ENCODE measurements around the gene CGB1. TPM values are rescaled to one million over a fixed set of nuclear protein-coding genes. Genes with fewer than 3 reads are reported as not detected.

Gene CGB1
- polyA plus RNA-seq, 1 of the 3 experiments (the other 2 are of a cell fraction) = not detected

- Histone ChIP-seq H3K9me2 (no peaks in the 10 kb centered on the region), H3K27ac (ENCODE audit: low read depth in 2 of 2, low read length in 1 of 2) (peak overlapping the region; percentile 80 to 86; a peak in 3 of 4 replicates), H3K79me2 (ENCODE audit: insufficient read depth) (peaks cover 89% of the 10 kb centered on the region), H3K4me1 (ENCODE audit: control insufficient read depth in 1 of 2, insufficient read depth in 2 of 2, low read depth in 1 of 2, low read length in 1 of 2) (peaks cover 0 to 17% of the 10 kb centered on the region in 2 experiments; a peak in 1 of 4 replicates), H3F3A (replicated peaks; ENCODE audit: insufficient read depth) (peaks cover 8% of the 10 kb centered on the region), H3K4me2 (peak overlapping the region; percentile 92), H3K9me3 (no peaks in the 10 kb centered on the region), H2AFZ (ENCODE audit: low read depth) (no peak overlapping the region), H3K4me3 (ENCODE audit: low read depth in 2 of 2, low read length in 1 of 2) (peak overlapping the region; percentile 74 to 99), H3K36me3 (replicated peaks in 1 of 2; ENCODE audit: control insufficient read depth in 1 of 2, insufficient read depth in 2 of 2, low read length in 1 of 2) (peaks cover 0 to 4% of the 10 kb centered on the region in 2 experiments), H3K27me3 (ENCODE audit: insufficient read depth) (no peaks in the 10 kb centered on the region), H4K20me1 (ENCODE audit: insufficient read depth) (no peaks in the 10 kb centered on the region), H3K9ac (peak overlapping the region; percentile 88)
- WGBS (ENCODE audit: low lambda C conversion rate) = under 1% methylated on average over 12 of the region's 13 CpGs
- no peak for DNase-seq
- TF ChIP-seq, protein P1, sequence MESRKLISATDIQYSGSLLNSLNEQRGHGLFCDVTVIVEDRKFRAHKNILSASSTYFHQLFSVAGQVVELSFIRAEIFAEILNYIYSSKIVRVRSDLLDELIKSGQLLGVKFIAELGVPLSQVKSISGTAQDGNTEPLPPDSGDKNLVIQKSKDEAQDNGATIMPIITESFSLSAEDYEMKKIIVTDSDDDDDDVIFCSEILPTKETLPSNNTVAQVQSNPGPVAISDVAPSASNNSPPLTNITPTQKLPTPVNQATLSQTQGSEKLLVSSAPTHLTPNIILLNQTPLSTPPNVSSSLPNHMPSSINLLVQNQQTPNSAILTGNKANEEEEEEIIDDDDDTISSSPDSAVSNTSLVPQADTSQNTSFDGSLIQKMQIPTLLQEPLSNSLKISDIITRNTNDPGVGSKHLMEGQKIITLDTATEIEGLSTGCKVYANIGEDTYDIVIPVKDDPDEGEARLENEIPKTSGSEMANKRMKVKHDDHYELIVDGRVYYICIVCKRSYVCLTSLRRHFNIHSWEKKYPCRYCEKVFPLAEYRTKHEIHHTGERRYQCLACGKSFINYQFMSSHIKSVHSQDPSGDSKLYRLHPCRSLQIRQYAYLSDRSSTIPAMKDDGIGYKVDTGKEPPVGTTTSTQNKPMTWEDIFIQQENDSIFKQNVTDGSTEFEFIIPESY (IDR thresholded peaks at IDR 0.05; ENCODE audit: borderline replicate concordance, low read depth) = no peak
- TF ChIP-seq EP300 (IDR thresholded peaks at IDR 0.05; ENCODE audit: borderline replicate concordance in 1 of 2, low read depth in 1 of 2, low read length in 1 of 2) = no peak
- TF ChIP-seq RCOR1 (IDR thresholded peaks at IDR 0.05; ENCODE audit: low read length) = no peak
- TF ChIP-seq RFX5 (IDR thresholded peaks at IDR 0.05; ENCODE audit: low read length) = no peak
- TF ChIP-seq CHD2 (IDR thresholded peaks at IDR 0.05; ENCODE audit: low read length, partially characterized antibody) = no peak
- no peak for TF ChIP-seq POLR2AphosphoS5 (IDR thresholded peaks at IDR 0.05; ENCODE audit: low read depth, low read length)
- TF ChIP-seq IRF3 (IDR thresholded peaks at IDR 0.05; ENCODE audit: low read depth, low read length) = no peak
- TF ChIP-seq, protein P2, sequence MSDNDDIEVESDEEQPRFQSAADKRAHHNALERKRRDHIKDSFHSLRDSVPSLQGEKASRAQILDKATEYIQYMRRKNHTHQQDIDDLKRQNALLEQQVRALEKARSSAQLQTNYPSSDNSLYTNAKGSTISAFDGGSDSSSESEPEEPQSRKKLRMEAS (IDR thresholded peaks at IDR 0.05; ENCODE audit: low read depth) = no peak
- POLR2A ChIA-PET = interaction anchor here (1.1 kb wide), 1 partner anchor 11 kb away, joined by 5 read pairs; no protein-coding TSS in a partner anchor
- CTCF ChIA-PET = interaction anchor here (0.6 to 6.2 kb wide), 16 partner anchors 10 to 206 kb away, joined by 3 to 54 read pairs (median 11); partner anchors contain the start of gene FTL
Observed at GRCh38 chr19:48994035-48994386, 42.7 kb downstream of the CGB1 start.

- H3K4me3 ChIP-seq (ENCODE audit: low read depth in 2 of 2, low read length in 1 of 2) = peak within 1 kb of the TSS; percentile 74 to 99
- peaks cover 87% of the 10 kb centered on the region for H3K79me2 ChIP-seq (ENCODE audit: insufficient read depth)
- POLR2A ChIA-PET = interaction anchor here (0.5 to 1.1 kb wide), 4 partner anchors 10 to 343 kb away, joined by 3 to 5 read pairs (median 3); no protein-coding TSS in a partner anchor
- CTCF ChIA-PET = interaction anchor here (0.6 to 6.2 kb wide), 26 partner anchors 10 to 213 kb away, joined by 3 to 54 read pairs (median 5); partner anchors contain the start of genes FTL and KCNA7
- H2AFZ ChIP-seq (ENCODE audit: low read depth) = peak within 1 kb of the TSS; percentile 69
- peaks cover 0 to 9% of the 10 kb centered on the region in 2 experiments for H3K36me3 ChIP-seq (replicated peaks in 1 of 2; ENCODE audit: control insufficient read depth in 1 of 2, insufficient read depth in 2 of 2, low read length in 1 of 2)
- no peaks in the 10 kb centered on the region for H3K9me2 ChIP-seq
- H3F3A ChIP-seq (replicated peaks; ENCODE audit: insufficient read depth) = peaks cover 8% of the 10 kb centered on the region
- no peaks in the 10 kb centered on the region for H3K27me3 ChIP-seq (ENCODE audit: insufficient read depth)
- peak; percentile 99 for DNase-seq
- H3K4me1 ChIP-seq (ENCODE audit: control insufficient read depth in 1 of 2, insufficient read depth in 2 of 2, low read depth in 1 of 2, low read length in 1 of 2) = peaks cover 0 to 17% of the 10 kb centered on the region in 2 experiments; a peak in 1 of 4 replicates
- WGBS (ENCODE audit: low lambda C conversion rate) = under 1% methylated on average over 42 of the region's 56 CpGs
- no peaks in the 10 kb centered on the region for H4K20me1 ChIP-seq (ENCODE audit: insufficient read depth)
- peak within 1 kb of the TSS; percentile 100 for H3K4me2 ChIP-seq
- peak within 1 kb of the TSS; percentile 82 to 86 for H3K27ac ChIP-seq (ENCODE audit: low read depth in 2 of 2, low read length in 1 of 2)
- H3K9ac ChIP-seq = peak within 1 kb of the TSS; percentile 96
- H3K9me3 ChIP-seq = no peaks in the 10 kb centered on the region
- TF ChIP-seq SIN3A (IDR thresholded peaks at IDR 0.05; ENCODE audit: borderline replicate concordance, low read depth, low read length) = peak; percentile 91
- TF ChIP-seq POLR2AphosphoS5 (IDR thresholded peaks at IDR 0.05; ENCODE audit: low read depth, low read length) = peak; percentile 97
- TF ChIP-seq CHD2 (IDR thresholded peaks at IDR 0.05; ENCODE audit: low read length, partially characterized antibody) = peak; percentile 78
- no peak for TF ChIP-seq FOXJ3 (CRISPR knock-in tag; IDR thresholded peaks at IDR 0.05)
- no peak for TF ChIP-seq USF2 (IDR thresholded peaks at IDR 0.05; ENCODE audit: borderline replicate concordance, low read depth, low read length)
- TF ChIP-seq CTCF (IDR thresholded peaks at IDR 0.05) = peak; percentile 81
- peak; percentile 53; the same call in 1 of the 2 replicates for TF ChIP-seq RFX5 (IDR thresholded peaks at IDR 0.05; ENCODE audit: low read length)
- TF ChIP-seq MXI1 (IDR thresholded peaks at IDR 0.05; ENCODE audit: low read depth, low read length) = peak; percentile 87
- TF ChIP-seq EP300 (IDR thresholded peaks at IDR 0.05; ENCODE audit: borderline replicate concordance in 1 of 2, low read depth in 1 of 2, low read length in 1 of 2) = no peak; a peak in 1 of 4 replicates
- TF ChIP-seq FOSL2 (IDR thresholded peaks at IDR 0.05; ENCODE audit: borderline replicate concordance, low read depth) = no peak
- TF ChIP-seq YY1 (IDR thresholded peaks at IDR 0.05; ENCODE audit: low read depth) = peak; percentile 87
- TF ChIP-seq RCOR1 (IDR thresholded peaks at IDR 0.05; ENCODE audit: low read length) = peak; percentile 6; the same call in 1 of the 2 replicates
- peak; percentile 43; the same call in 1 of the 2 replicates for TF ChIP-seq ELF1 (IDR thresholded peaks at IDR 0.05)
- no peak for TF ChIP-seq SMC3 (IDR thresholded peaks at IDR 0.05; ENCODE audit: low read depth, low read length)
Observed at GRCh38 chr19:48993175-48994034, 43.3 kb downstream of the CGB1 start, which contains the start of the genes GYS1 and RUVBL2. Gene GYS1 (minus strand): TSS chr19:48993309. CDS start chr19:48993112, 197 bp downstream. Gene RUVBL2 (plus strand): TSS chr19:48993887. CDS start chr19:48993912, 25 bp downstream.

All from SK-N-SH (cell line).